Naive thymus-derived CD8-positive, alpha-beta T cell (primary cell): ENCODE measurements around the gene TRAPPC6A. TPM values are rescaled to one million over a fixed set of nuclear protein-coding genes. Genes with fewer than 3 reads are reported as not detected.
A peak's percentile ranks its signal among the peaks of the same experiment; 100 is the strongest.
"Not testable (repeated sequence)": the region's sequence is repeated elsewhere in the genome, so short reads cannot be mapped to it uniquely, and the experiment has no call there.

ENCODE experiments used
- ATAC-seq, 2 donors: fragments of 150-1000 bp; cut with Tn5 transposase in 1 of 2; sonication (Bioruptor Pico), chemical (Tn5 transposase) in 1 of 2; 1 replicate in 1 of 2; 2 replicates in 1 of 2; pipeline ENCODE4 v1.10.0; 2021; ENCODE audit warnings: mild to moderate bottlenecking in 2 of 2, moderate library complexity in 2 of 2
- POLR2A ChIA-PET: fragments of 350-600 bp; sonication (Branson Sonifier 250); formaldehyde crosslinking; loops from one replicate; lab custom pipeline; 2021; ENCODE audit warnings: antibody characterized with exemption; lab: Charles Lee
- DNase-seq, 10 donors: peaks; one replicate each; pipeline versions ENCODE4 v3.0.0 to v3.0.0-alpha.2; 2020 to 2022
- H3K27ac Mint-ChIP-seq, 10 donors: one replicate each; pipeline ENCODE4 v1.8.0; 2020 to 2022; ENCODE audit warnings: mild to moderate bottlenecking in 10 of 10, mixed read lengths in 10 of 10, moderate library complexity in 4 of 10, inconsistent platforms in 1 of 10
- H3K27me3 Mint-ChIP-seq, 5 donors: one replicate each; pipeline ENCODE4 v1.8.0; 2021 to 2022; ENCODE audit warnings: mixed read lengths in 5 of 5
- H3K36me3 Mint-ChIP-seq, 3 donors: one replicate each; pipeline ENCODE4 v1.8.0; 2020 to 2022; ENCODE audit warnings: mixed read lengths in 3 of 3, mild to moderate bottlenecking in 2 of 3, inconsistent platforms in 1 of 3
- H3K4me1 Mint-ChIP-seq, 4 donors: one replicate each; pipeline ENCODE4 v1.8.0; 2021 to 2022; ENCODE audit warnings: mixed read lengths in 4 of 4
- H3K4me3 Mint-ChIP-seq, 10 donors: one replicate each; pipeline ENCODE4 v1.8.0; 2020 to 2022; ENCODE audit warnings: mild to moderate bottlenecking in 10 of 10, mixed read lengths in 10 of 10, moderate library complexity in 6 of 10, inconsistent platforms in 1 of 10
- H3K9me3 Mint-ChIP-seq, 9 donors: one replicate each; pipeline ENCODE4 v1.8.0; 2020 to 2022; ENCODE audit warnings: mixed read lengths in 9 of 9, mild to moderate bottlenecking in 3 of 9, inconsistent platforms in 1 of 9, moderate library complexity in 1 of 9
- polyA plus RNA-seq, 3 donors: library from polyadenylated mRNA; unstranded; fragments of 300-500 nt; fragmentation: Illumina TruSeq; gene quantifications; one replicate each; pipeline ENCODE4 v1.2.3, GENCODE V29; 2021
- total RNA-seq, 8 experiments: library from RNA in 2 of 8; stranded (reverse) in 2 of 8; gene quantifications; one replicate each; pipeline ENCODE4 v1.2.3 and lab custom pipeline; 2021 to 2026

The TRAPPC6A gene
- total and polyA plus RNA-seq, 5 experiments from 2014 or later = 48.5 to 193 (median 149) TPM

- H3K36me3 Mint-ChIP-seq, H3K9me3 Mint-ChIP-seq, H3K27me3 Mint-ChIP-seq: not testable (repeated sequence)
- Mint-ChIP-seq H3K4me3 (peak overlapping the region; percentile 49 to 82 (median 70)), H3K4me1 (peaks cover 36 to 88% (median 83%) of the 10 kb centered on the region in 4 donors), H3K27ac (peak overlapping the region; percentile 18 to 91 (median 82))
- POLR2A ChIA-PET = interaction anchor here (0.8 to 2.6 kb wide), 3 partner anchors 15 to 58 kb away, joined by 4 to 9 read pairs (median 5); no protein-coding TSS in a partner anchor
- peak in 2 of 10 donors; percentile 13 to 21 for DNase-seq
- ATAC-seq = peak; percentile 16 to 18
Measured at GRCh38 chr19:45118591-45119355, 59.3 kb downstream of the TRAPPC6A start.

- POLR2A ChIA-PET = interaction anchor here (0.5 to 2.6 kb wide), 5 partner anchors 15 to 202 kb away, joined by 4 to 9 read pairs (median 5); no protein-coding TSS in a partner anchor
- ATAC-seq = no peak
- H3K9me3 Mint-ChIP-seq = no peaks in the 10 kb centered on the region
- H3K27ac Mint-ChIP-seq = peak overlapping the region in 9 of 10 donors; percentile 53 to 91 (median 80)
- H3K4me1 Mint-ChIP-seq = peaks cover 36 to 89% (median 87%) of the 10 kb centered on the region in 4 donors
- no peak for DNase-seq
- no peaks in the 10 kb centered on the region for H3K27me3 Mint-ChIP-seq
- peak overlapping the region in 9 of 10 donors; percentile 46 to 82 (median 79) for H3K4me3 Mint-ChIP-seq
- no peaks in the 10 kb centered on the region for H3K36me3 Mint-ChIP-seq
Measured at GRCh38 chr19:45118106-45118505, 59.9 kb downstream of the TRAPPC6A start.

GRCh38 chr19:45117671-45118070, 60.4 kb downstream of the TRAPPC6A start:
- no peaks in the 10 kb centered on the region for H3K9me3 Mint-ChIP-seq
- H3K4me3 Mint-ChIP-seq = peak overlapping the region in 9 of 10 donors; percentile 46 to 82 (median 81)
- H3K27ac Mint-ChIP-seq = peak overlapping the region in 7 of 10 donors; percentile 55 to 88 (median 80)
- peaks cover 36 to 90% (median 88%) of the 10 kb centered on the region in 4 donors for H3K4me1 Mint-ChIP-seq
- H3K36me3 Mint-ChIP-seq = no peaks in the 10 kb centered on the region
- DNase-seq = no peak
- POLR2A ChIA-PET = interaction anchor here (0.5 to 2.6 kb wide), 4 partner anchors 14 to 201 kb away, joined by 4 to 9 read pairs (median 5); no protein-coding TSS in a partner anchor
- H3K27me3 Mint-ChIP-seq = no peaks in the 10 kb centered on the region
- ATAC-seq = peak in 1 of 2 donors; percentile 10

- POLR2A ChIA-PET = interaction anchor here (0.6 to 2.6 kb wide), 3 partner anchors 14 to 879 kb away, joined by 4 to 9 read pairs (median 5); no protein-coding TSS in a partner anchor
- peak in 6 of 10 donors; percentile 16 to 46 (median 34) for DNase-seq
- H3K4me1 Mint-ChIP-seq = peaks cover 32 to 87% (median 85%) of the 10 kb centered on the region in 4 donors
- peak overlapping the region in 9 of 10 donors; percentile 11 to 88 (median 76) for H3K27ac Mint-ChIP-seq
- no peaks in the 10 kb centered on the region for H3K27me3 Mint-ChIP-seq
- ATAC-seq = peak; percentile 67 to 79
- H3K4me3 Mint-ChIP-seq = peak overlapping the region; percentile 46 to 82 (median 80)
- no peaks in the 10 kb centered on the region for H3K36me3 Mint-ChIP-seq
- H3K9me3 Mint-ChIP-seq = no peaks in the 10 kb centered on the region
Measured at GRCh38 chr19:45117167-45117594, 60.9 kb downstream of the TRAPPC6A start.

- no peak for ATAC-seq
- Mint-ChIP-seq H3K4me1 (peaks cover 28 to 80% (median 75%) of the 10 kb centered on the region in 4 donors), H3K36me3 (no peaks in the 10 kb centered on the region), H3K4me3 (peak overlapping the region in 5 of 10 donors; percentile 38 to 82 (median 79)), H3K27ac (peak overlapping the region in 7 of 10 donors; percentile 32 to 88 (median 61)), H3K9me3 (no peaks in the 10 kb centered on the region), H3K27me3 (no peaks in the 10 kb centered on the region)
- no peak for DNase-seq
- POLR2A ChIA-PET = interaction anchor here (0.9 kb wide), 1 partner anchor 13 kb away, joined by 3 read pairs; no protein-coding TSS in a partner anchor
Measured at GRCh38 chr19:45115809-45116615, 62.0 kb downstream of the TRAPPC6A start.

GRCh38 chr19:45114116-45114515, 63.9 kb downstream of the TRAPPC6A start:
- POLR2A ChIA-PET = no interaction called here
- peaks cover 25 to 69% (median 66%) of the 10 kb centered on the region in 4 donors for H3K4me1 Mint-ChIP-seq
- no peak for ATAC-seq
- DNase-seq = no peak
- no peaks in the 10 kb centered on the region for H3K9me3 Mint-ChIP-seq
- no peaks in the 10 kb centered on the region for H3K36me3 Mint-ChIP-seq
- H3K27ac Mint-ChIP-seq = peak overlapping the region in 7 of 10 donors; percentile 59 to 89 (median 75)
- H3K27me3 Mint-ChIP-seq = no peaks in the 10 kb centered on the region
- H3K4me3 Mint-ChIP-seq = peak overlapping the region in 5 of 10 donors; percentile 9 to 58 (median 54)

- no peak for DNase-seq
- Mint-ChIP-seq H3K4me1 (peaks cover 24 to 67% (median 63%) of the 10 kb centered on the region in 4 donors), H3K36me3 (no peaks in the 10 kb centered on the region), H3K9me3 (no peaks in the 10 kb centered on the region), H3K27me3 (no peaks in the 10 kb centered on the region), H3K4me3 (peak overlapping the region in 5 of 10 donors; percentile 9 to 58 (median 54)), H3K27ac (peak overlapping the region in 9 of 10 donors; percentile 21 to 89 (median 66))
- no peak for ATAC-seq
- POLR2A ChIA-PET = interaction anchor here (2.2 kb wide), 1 partner anchor 10 kb away, joined by 8 read pairs; no protein-coding TSS in a partner anchor
Measured at GRCh38 chr19:45113628-45114027, 64.4 kb downstream of the TRAPPC6A start.

Other genes starting within 250 kb of the TRAPPC6A start
- not detected for gene APOC4, start 236.0 kb downstream of the TRAPPC6A start, total RNA-seq
- gene APOC4, start 236.0 kb downstream of the TRAPPC6A start, polyA plus RNA-seq = not detected
- not detected for gene APOC2, start 232.2 kb downstream of the TRAPPC6A start, total RNA-seq
- not detected for gene APOC2, start 232.2 kb downstream of the TRAPPC6A start, polyA plus RNA-seq
- 10 to 100 TPM; 73.8 to 76.0 TPM for gene CLPTM1, start 222.9 kb downstream of the TRAPPC6A start, total RNA-seq
- 10 to 100 TPM; 13.2 to 20.6 (median 14.9) TPM for gene CLPTM1, start 222.9 kb downstream of the TRAPPC6A start, polyA plus RNA-seq
- 10 to 100 TPM; 30.2 to 41.6 TPM for gene RELB, start 176.8 kb downstream of the TRAPPC6A start, total RNA-seq
- 10 to 100 TPM in 1 of 3 donors, 1 to 10 TPM in 2; 6.7 to 17.2 (median 8.3) TPM for gene RELB, start 176.8 kb downstream of the TRAPPC6A start, polyA plus RNA-seq
- 100 to 1,000 TPM; 141 to 150 TPM for gene CLASRP, start 139.2 kb downstream of the TRAPPC6A start, total RNA-seq
- gene CLASRP, start 139.2 kb downstream of the TRAPPC6A start, polyA plus RNA-seq = 1 to 10 TPM; 2.0 to 6.7 (median 5.3) TPM
- gene ZNF296, start 101.8 kb downstream of the TRAPPC6A start, total RNA-seq = 1 to 10 TPM; 2.3 to 2.4 TPM
- gene ZNF296, start 101.8 kb downstream of the TRAPPC6A start, polyA plus RNA-seq = 1 to 10 TPM; 1.0 to 1.6 (median 1.1) TPM
- gene GEMIN7, start 99.0 kb downstream of the TRAPPC6A start, total RNA-seq = 10 to 100 TPM; 13.5 to 19.8 TPM
- gene GEMIN7, start 99.0 kb downstream of the TRAPPC6A start, polyA plus RNA-seq = 10 to 100 TPM; 44.2 to 70.0 (median 50.3) TPM
- 10 to 100 TPM; 32.9 to 33.3 TPM for gene PPP1R37, start 85.1 kb downstream of the TRAPPC6A start, total RNA-seq
- gene PPP1R37, start 85.1 kb downstream of the TRAPPC6A start, polyA plus RNA-seq = 1 to 10 TPM in 1 of 3 donors, under 1 TPM in 2; 0.40 to 2.0 (median 0.83) TPM
- 1 to 10 TPM in 1 of 2 experiments, under 1 TPM in 1; 0.85 to 1.0 TPM for gene NKPD1, start 17.3 kb downstream of the TRAPPC6A start, total RNA-seq
- gene NKPD1, start 17.3 kb downstream of the TRAPPC6A start, polyA plus RNA-seq = under 1 TPM; 0.17 to 0.47 (median 0.43) TPM
- gene BLOC1S3, start 547 bp upstream of the TRAPPC6A start, total RNA-seq = 10 to 100 TPM; 21.2 to 22.5 TPM
- 10 to 100 TPM in 1 of 3 donors, 1 to 10 TPM in 2; 8.4 to 14.4 (median 9.7) TPM for gene BLOC1S3, start 547 bp upstream of the TRAPPC6A start, polyA plus RNA-seq
- gene EXOC3L2, start 67.2 kb upstream of the TRAPPC6A start, total RNA-seq = not detected
- gene EXOC3L2, start 67.2 kb upstream of the TRAPPC6A start, polyA plus RNA-seq = not detected
- gene MARK4, start 73.0 kb upstream of the TRAPPC6A start, total RNA-seq = 10 to 100 TPM; 19.6 to 24.9 TPM
- under 1 TPM; 0.79 to 0.95 (median 0.91) TPM for gene MARK4, start 73.0 kb upstream of the TRAPPC6A start, polyA plus RNA-seq
- gene CKM, start 144.6 kb upstream of the TRAPPC6A start, total RNA-seq = not detected
- gene CKM, start 144.6 kb upstream of the TRAPPC6A start, polyA plus RNA-seq = not detected
- not detected for gene KLC3, start 162.5 kb upstream of the TRAPPC6A start, total RNA-seq
- not detected for gene KLC3, start 162.5 kb upstream of the TRAPPC6A start, polyA plus RNA-seq
- gene ERCC2, start 192.3 kb upstream of the TRAPPC6A start, total RNA-seq = 10 to 100 TPM; 21.5 to 23.7 TPM
- 1 to 10 TPM; 3.7 to 7.6 (median 7.0) TPM for gene ERCC2, start 192.3 kb upstream of the TRAPPC6A start, polyA plus RNA-seq
- gene PPP1R13L, start 226.8 kb upstream of the TRAPPC6A start, total RNA-seq = 10 to 100 TPM; 12.4 to 13.2 TPM
- 1 to 10 TPM in 2 of 3 donors, under 1 TPM in 1; 0.64 to 2.5 (median 1.2) TPM for gene PPP1R13L, start 226.8 kb upstream of the TRAPPC6A start, polyA plus RNA-seq
- gene POLR1G, start 228.4 kb upstream of the TRAPPC6A start, total RNA-seq = 1 to 10 TPM; 3.3 to 3.4 TPM
- 1 to 10 TPM; 2.4 to 7.4 (median 4.4) TPM for gene POLR1G, start 228.4 kb upstream of the TRAPPC6A start, polyA plus RNA-seq
- gene ERCC1, start 245.7 kb upstream of the TRAPPC6A start, total RNA-seq = 10 to 100 TPM; 59.2 to 61.0 TPM
- 10 to 100 TPM; 32.2 to 38.6 (median 33.7) TPM for gene ERCC1, start 245.7 kb upstream of the TRAPPC6A start, polyA plus RNA-seq